Keratinocyte (primary cell): Measurements from ENCODE around the gene RFTN1.

Experiments
- EZH2 ChIP-seq: IDR thresholded peaks from one replicate; pipeline ENCODE4 v1.6.1; 2012; ENCODE audit warnings: inconsistent platforms, mild to moderate bottlenecking, low read length, moderate library complexity
- TF ChIP-seq, protein P1 (sequence below), 3 experiments: IDR thresholded peaks in 1 of 3; conservative IDR thresholded peaks in 1 of 3; optimal IDR thresholded peaks in 1 of 3; 2 replicates in 2 of 3; 3 replicates in 1 of 3; pipeline versions ENCODE3 to v1.5.1; 2011; ENCODE audit warnings: low read length in 3 of 3, mild to moderate bottlenecking in 3 of 3, moderate library complexity in 2 of 3, control low read depth in 1 of 3, inconsistent platforms in 1 of 3; ENCODE audit not compliant: insufficient read depth in 2 of 3; ENCODE audit errors: extremely low read depth in 1 of 3

GRCh38 chr3:16364323-16364722 lies 149.2 kb downstream of the RFTN1 start:
- TF ChIP-seq, protein P1, sequence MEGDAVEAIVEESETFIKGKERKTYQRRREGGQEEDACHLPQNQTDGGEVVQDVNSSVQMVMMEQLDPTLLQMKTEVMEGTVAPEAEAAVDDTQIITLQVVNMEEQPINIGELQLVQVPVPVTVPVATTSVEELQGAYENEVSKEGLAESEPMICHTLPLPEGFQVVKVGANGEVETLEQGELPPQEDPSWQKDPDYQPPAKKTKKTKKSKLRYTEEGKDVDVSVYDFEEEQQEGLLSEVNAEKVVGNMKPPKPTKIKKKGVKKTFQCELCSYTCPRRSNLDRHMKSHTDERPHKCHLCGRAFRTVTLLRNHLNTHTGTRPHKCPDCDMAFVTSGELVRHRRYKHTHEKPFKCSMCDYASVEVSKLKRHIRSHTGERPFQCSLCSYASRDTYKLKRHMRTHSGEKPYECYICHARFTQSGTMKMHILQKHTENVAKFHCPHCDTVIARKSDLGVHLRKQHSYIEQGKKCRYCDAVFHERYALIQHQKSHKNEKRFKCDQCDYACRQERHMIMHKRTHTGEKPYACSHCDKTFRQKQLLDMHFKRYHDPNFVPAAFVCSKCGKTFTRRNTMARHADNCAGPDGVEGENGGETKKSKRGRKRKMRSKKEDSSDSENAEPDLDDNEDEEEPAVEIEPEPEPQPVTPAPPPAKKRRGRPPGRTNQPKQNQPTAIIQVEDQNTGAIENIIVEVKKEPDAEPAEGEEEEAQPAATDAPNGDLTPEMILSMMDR (optimal IDR thresholded peaks at IDR 0.05 in 1 of 3, IDR thresholded peaks at IDR 0.05 in 1 of 3, conservative IDR thresholded peaks at IDR 0.05 in 1 of 3; ENCODE audit: extremely low read depth in 1 of 3, insufficient read depth in 2 of 3, low read length in 3 of 3) = no peak
- TF ChIP-seq EZH2 = no peak
